Activated naive CD4-positive, alpha-beta T cell treated with anti-CD3 and anti-CD28 coated beads for 36 hours (primary cell): ENCODE results near the gene HAPLN2. TPM values are rescaled to one million over a fixed set of nuclear protein-coding genes. Genes with fewer than 3 reads are reported as not detected.
A peak's percentile ranks its signal among the peaks of the same experiment; 100 is the strongest.

ENCODE experiments used
- CTCF ChIA-PET: fragments of 350-600 bp; sonication (Branson Sonifier 250); formaldehyde crosslinking; loops from one replicate; lab custom pipeline; 2021; ENCODE audit warnings: antibody characterized with exemption; lab: Charles Lee
- DNase-seq: peaks from one replicate; pipeline ENCODE4 v3.0.0-alpha.2; 2020
- H3K27ac Mint-ChIP-seq: one replicate; pipeline ENCODE4 v1.8.0; 2021; ENCODE audit warnings: mild to moderate bottlenecking, mixed read lengths
- H3K27me3 Mint-ChIP-seq: one replicate; pipeline ENCODE4 v1.8.0; 2021; ENCODE audit warnings: low read depth, mixed read lengths
- H3K36me3 Mint-ChIP-seq: one replicate; pipeline ENCODE4 v1.8.0; 2021; ENCODE audit warnings: low read depth, mixed read lengths
- H3K4me1 Mint-ChIP-seq: one replicate; pipeline ENCODE4 v1.8.0; 2021; ENCODE audit warnings: low read depth, mixed read lengths
- H3K4me3 Mint-ChIP-seq: one replicate; pipeline ENCODE4 v1.8.0; 2021; ENCODE audit warnings: mild to moderate bottlenecking, moderate library complexity, mixed read lengths
- H3K9me3 Mint-ChIP-seq: one replicate; pipeline ENCODE4 v1.8.0; 2021; ENCODE audit warnings: mixed read lengths
- intact Hi-C: fragments of 100-400 bp; cut with micrococcal nuclease; formaldehyde crosslinking; loops from one replicate; pipeline ENCODE4 v1.15.1; 2023
- total RNA-seq, 2 experiments: library from RNA; stranded (reverse); gene quantifications; one replicate each; pipeline ENCODE4 v1.2.3, GENCODE V29; 2021

HAPLN2 gene
- under 1 TPM; 0.40 to 0.55 TPM for total RNA-seq

DNA sequence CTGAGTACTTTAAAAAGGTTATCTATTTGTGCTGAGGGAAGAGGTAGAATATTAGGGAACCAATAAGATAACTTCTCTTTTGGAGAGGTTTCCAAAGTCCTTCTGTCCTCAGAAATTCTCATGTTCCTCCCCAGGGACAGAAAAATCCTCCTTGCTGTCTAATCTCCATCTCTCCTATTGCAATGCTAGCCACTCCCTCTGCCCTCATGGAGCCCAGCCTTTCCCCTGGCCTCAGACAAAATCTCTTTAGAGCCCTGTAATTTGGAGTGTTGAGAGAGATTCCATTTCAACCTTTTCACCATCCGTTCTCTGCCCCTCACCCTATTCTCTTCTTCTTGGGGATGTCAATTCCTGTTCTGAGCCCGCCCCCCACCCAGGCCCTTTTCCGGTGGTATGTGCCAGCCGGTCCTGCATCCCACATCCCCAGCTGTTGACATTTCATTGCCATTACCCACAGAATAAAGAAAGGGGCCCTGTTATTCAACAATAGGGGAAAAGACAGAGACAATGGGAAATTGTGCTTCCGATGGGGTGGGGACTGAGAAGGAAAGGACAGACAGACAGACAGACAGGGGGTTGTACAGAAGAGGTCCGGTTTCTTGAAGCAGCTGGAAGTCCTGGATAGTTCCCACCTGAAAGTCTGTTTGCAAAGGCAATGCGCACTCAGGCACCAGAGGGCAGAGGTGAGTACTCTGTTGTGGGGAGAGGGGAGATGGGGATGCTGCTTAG lies at the start of gene HAPLN2:
Gene HAPLN2, plus strand, starts transcription at position 563 of the 729 bp plus-strand sequence. CDS start 4,076 bp downstream, outside the sequence.
- Mint-ChIP-seq H3K4me1 (no peaks in the 10 kb centered on the region), H3K36me3 (no peaks in the 10 kb centered on the region), H3K27me3 (peaks cover 40% of the 10 kb centered on the region), H3K27ac (no peak within 1 kb of the TSS), H3K9me3 (no peaks in the 10 kb centered on the region), H3K4me3 (no peak within 1 kb of the TSS)
- CTCF ChIA-PET, result interaction anchor here (0.6 to 4.7 kb wide), 6 partner anchors 40 to 1259 kb away, joined by 3 to 21 read pairs (median 7); partner anchors contain the start of gene CRABP2
- peak; percentile 45 for DNase-seq
- intact Hi-C loops, result no loop called here

DNA sequence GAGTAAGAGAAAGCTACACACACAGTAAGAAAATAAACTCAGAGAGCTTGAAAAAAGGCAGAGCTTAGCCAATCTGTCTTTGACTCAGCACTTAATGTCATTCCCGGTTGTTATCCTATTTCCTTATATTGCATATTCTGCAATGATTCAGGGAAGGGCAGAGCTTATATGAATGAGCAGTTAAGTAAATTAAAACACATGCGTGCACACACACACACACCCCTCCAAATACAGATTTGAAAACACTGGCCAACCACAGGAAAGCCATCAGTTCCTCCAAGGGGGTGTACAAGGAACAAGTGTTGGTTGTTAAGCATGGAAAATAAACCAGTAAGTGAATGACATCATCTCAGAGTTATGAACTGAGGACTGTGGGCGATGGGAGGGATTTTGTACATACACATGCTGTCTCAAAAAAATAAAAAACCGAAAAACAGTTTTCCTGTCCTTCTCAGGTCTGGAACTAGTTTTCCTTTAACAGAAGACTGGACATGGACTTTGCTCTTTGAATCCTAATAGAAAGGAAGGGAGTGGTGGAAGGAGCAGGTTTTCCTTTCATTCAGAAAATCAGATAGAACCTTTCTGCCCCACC lies 47.9 kb upstream of the HAPLN2 start:
- H3K27me3 Mint-ChIP-seq, result peaks cover 30% of the 10 kb centered on the region
- H3K4me3 Mint-ChIP-seq, result peak overlapping the region; percentile 93
- peaks cover 18% of the 10 kb centered on the region for H3K4me1 Mint-ChIP-seq
- no peak overlapping the region for H3K27ac Mint-ChIP-seq
- no peaks in the 10 kb centered on the region for H3K9me3 Mint-ChIP-seq
- CTCF ChIA-PET, result interaction anchor here (0.6 to 2.1 kb wide), 13 partner anchors 10 to 187 kb away, joined by 3 to 11 read pairs (median 3); no protein-coding TSS in a partner anchor
- DNase-seq, result no peak
- intact Hi-C loops, result loop anchor here (2.0 to 5.0 kb wide), 2 partner anchors 49 to 91 kb away; no protein-coding TSS in a partner anchor
- peaks cover 2% of the 10 kb centered on the region for H3K36me3 Mint-ChIP-seq

DNA sequence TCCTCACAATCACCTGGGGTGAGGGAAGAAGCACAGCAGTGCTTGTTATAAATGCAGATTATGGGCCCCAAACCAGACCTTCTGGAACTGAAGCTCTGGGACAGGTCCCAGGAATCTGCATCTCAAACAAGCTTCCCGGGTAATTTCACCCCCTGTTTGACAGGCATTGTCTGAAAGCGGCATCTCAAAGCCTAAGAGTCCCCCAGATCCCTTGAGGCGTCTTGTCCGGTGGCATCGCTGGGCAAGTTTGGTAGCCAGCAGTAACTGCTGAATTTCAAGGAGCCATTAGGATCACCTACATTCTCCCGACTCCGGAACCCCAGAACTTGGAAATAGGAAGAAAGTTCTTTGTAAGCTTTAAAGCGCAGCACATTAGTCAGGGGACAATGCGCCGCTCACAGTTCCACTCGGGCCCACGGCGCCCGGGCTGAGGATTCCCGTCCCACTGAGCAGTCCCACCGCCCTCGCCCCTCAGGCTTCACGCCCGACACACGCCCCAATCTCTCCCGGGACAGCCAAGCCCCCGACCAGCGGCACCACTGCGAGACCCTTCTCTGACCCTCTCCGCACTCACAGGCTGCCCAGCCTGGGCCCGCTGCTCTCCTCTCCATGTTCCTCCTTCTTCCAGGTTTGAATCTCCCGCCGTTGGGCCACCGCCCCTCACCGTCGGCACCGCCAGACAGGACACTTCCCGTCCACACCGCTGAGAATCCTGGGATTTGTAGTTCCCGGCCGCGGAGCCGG lies 47.1 kb upstream of the HAPLN2 start, which contains the start of gene IQGAP3:
Gene IQGAP3, minus strand, starts transcription at position 647 of the 744 bp plus-strand sequence. Its CDS starts 36 bp downstream, at position 611.
- intact Hi-C loops, result loop anchor here (1.0 to 5.0 kb wide), 3 partner anchors 50 to 91 kb away; no protein-coding TSS in a partner anchor
- Mint-ChIP-seq H3K4me1 (peaks cover 18% of the 10 kb centered on the region), H3K36me3 (peaks cover 2% of the 10 kb centered on the region), H3K4me3 (peak within 1 kb of the TSS; percentile 93), H3K27ac (peak within 1 kb of the TSS; percentile 6), H3K9me3 (no peaks in the 10 kb centered on the region), H3K27me3 (peaks cover 30% of the 10 kb centered on the region)
- peak; percentile 79 for DNase-seq
- CTCF ChIA-PET, result interaction anchor here (0.7 to 2.1 kb wide), 9 partner anchors 10 to 188 kb away, joined by 3 to 11 read pairs (median 4); no protein-coding TSS in a partner anchor

DNA sequence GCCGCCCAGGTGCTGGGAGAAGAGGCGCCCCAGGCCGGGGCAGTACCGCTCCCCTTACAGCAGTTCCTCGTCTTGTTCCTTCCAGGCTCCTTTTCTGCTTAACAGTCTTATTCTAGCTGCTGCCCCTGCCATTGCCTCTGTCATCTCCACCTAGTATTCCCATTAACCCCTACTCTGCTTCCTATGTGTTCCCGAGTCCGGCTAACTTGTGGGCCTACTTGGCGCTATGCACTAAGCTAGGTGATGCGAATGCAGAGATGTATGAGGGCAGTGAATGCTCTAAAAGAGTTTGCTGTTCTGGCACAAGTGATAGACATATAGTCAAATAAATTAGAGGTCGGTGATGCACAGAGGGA lies 46.6 kb upstream of the HAPLN2 start:
- Mint-ChIP-seq H3K9me3 (no peaks in the 10 kb centered on the region), H3K36me3 (peaks cover 2% of the 10 kb centered on the region), H3K4me1 (peaks cover 18% of the 10 kb centered on the region), H3K27ac (peak overlapping the region; percentile 6), H3K4me3 (peak overlapping the region; percentile 93), H3K27me3 (peaks cover 30% of the 10 kb centered on the region)
- intact Hi-C loops, result loop anchor here (1.0 to 5.0 kb wide), 2 partner anchors 50 to 84 kb away; no protein-coding TSS in a partner anchor
- DNase-seq, result no peak
- CTCF ChIA-PET, result interaction anchor here (0.6 to 1.9 kb wide), 2 partner anchors 32 to 87 kb away, joined by 3 to 4 read pairs; no protein-coding TSS in a partner anchor

DNA sequence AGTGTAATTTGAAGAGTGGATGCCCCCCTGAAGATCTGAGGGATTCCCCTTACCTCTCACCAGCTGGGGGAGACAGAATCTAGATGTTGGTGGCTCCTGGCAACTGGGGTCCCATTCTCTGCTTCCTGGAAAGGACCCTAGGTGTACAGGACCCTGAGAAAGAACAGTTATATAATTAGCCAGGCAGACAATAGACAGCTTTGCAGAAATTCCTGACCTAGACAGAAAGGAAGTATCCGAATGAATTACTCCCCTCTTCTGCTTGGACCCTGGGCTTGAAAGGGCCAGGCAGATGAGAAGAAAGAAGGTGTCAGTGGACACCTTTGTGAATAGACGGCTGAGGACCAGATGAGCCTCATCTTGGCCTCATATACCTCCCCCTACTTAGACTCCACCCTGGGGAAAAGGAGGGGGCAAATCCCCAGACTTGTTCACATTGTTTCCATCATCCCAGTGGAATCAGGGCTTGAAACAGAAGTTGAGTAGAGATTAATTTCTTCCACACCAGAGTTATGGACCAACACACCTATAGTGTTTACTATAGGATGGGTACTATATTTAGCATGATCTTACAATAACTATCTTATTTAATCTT lies 45.1 kb upstream of the HAPLN2 start:
- intact Hi-C loops, result loop anchor here (5.0 kb wide), 1 partner anchor 52 kb away; no protein-coding TSS in a partner anchor
- DNase-seq, result no peak
- H3K9me3 Mint-ChIP-seq, result no peaks in the 10 kb centered on the region
- H3K4me3 Mint-ChIP-seq, result no peak overlapping the region
- H3K36me3 Mint-ChIP-seq, result peaks cover 2% of the 10 kb centered on the region
- CTCF ChIA-PET, result no interaction called here
- peaks cover 30% of the 10 kb centered on the region for H3K27me3 Mint-ChIP-seq
- H3K4me1 Mint-ChIP-seq, result peaks cover 18% of the 10 kb centered on the region
- no peak overlapping the region for H3K27ac Mint-ChIP-seq

DNA sequence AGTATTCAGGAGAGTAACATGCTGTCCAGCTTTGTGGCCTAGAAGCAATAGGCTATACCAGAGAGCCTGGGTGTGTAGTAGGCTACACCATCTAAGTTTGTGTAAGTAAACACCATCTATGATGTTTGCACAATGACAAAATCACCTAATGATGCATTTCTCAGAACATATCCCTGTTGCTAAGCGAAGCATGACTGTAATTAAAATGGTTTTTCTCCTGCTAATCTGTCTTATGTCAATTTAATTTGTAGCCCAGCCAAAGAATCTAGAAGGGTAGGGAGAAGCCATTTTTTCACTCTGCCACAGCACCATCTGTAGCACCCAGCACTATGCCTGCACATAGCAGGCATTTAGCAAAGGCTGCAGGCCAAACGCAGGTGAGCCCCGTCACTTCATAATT lies 41.7 kb upstream of the HAPLN2 start:
- intact Hi-C loops, result no loop called here
- no peaks in the 10 kb centered on the region for H3K36me3 Mint-ChIP-seq
- peaks cover 8% of the 10 kb centered on the region for H3K27me3 Mint-ChIP-seq
- DNase-seq, result no peak
- no peak overlapping the region for H3K27ac Mint-ChIP-seq
- H3K9me3 Mint-ChIP-seq, result no peaks in the 10 kb centered on the region
- CTCF ChIA-PET, result interaction anchor here (0.5 kb wide), 1 partner anchor 24 kb away, joined by 4 read pairs; the partner anchor contains the start of gene GPATCH4
- peaks cover 11% of the 10 kb centered on the region for H3K4me1 Mint-ChIP-seq
- no peak overlapping the region for H3K4me3 Mint-ChIP-seq

DNA sequence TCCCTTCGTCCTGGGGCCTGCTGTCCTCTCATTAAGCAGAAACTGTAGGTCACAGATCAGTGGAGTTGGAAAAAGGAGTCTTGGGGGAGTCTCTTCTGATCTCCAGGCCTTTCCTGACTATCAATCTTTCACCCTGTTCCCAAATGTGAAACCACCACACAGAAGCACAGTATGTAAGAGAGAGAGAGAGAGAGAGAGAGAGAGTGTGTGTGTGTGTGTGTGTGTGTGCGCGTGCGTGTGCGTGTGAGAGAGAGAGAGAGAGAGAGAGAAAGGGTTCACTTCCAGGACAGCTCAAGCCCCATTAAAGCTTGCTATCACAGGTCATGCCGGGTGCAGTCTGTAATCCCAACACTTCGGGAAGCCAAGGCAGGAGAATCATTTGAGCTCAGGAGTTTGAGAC lies 41.2 kb upstream of the HAPLN2 start:
- intact Hi-C loops, result no loop called here
- Mint-ChIP-seq H3K27me3 (peaks cover 3% of the 10 kb centered on the region), H3K4me1 (peaks cover 14% of the 10 kb centered on the region), H3K36me3 (no peaks in the 10 kb centered on the region), H3K4me3 (no peak overlapping the region), H3K9me3 (no peaks in the 10 kb centered on the region), H3K27ac (no peak overlapping the region)
- no peak for DNase-seq
- CTCF ChIA-PET, result interaction anchor here (0.7 to 1.1 kb wide), 2 partner anchors 11 to 98 kb away, joined by 3 to 5 read pairs; no protein-coding TSS in a partner anchor

DNA sequence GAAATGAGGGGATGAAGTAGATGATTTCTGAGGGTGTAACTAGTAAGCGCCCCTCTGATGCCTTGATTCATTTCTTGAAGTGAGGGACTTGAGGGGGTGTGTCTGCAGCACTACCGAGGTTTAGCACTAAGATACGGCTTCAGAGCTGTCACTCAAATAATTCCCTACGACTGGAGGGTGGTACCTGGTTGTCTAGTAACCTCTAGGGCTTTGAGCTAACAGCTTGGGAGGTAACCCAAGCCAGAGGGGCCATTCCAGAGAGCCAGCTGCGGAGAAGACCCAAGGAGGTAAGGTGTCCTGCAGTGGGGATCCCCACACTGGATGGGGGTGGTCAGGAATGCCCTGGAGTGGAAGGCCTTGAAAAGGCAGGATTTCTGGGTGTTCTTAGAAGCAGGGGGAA lies 39.7 kb upstream of the HAPLN2 start, which contains the start of gene TTC24:
Gene TTC24, plus strand, starts transcription at position 252 of the 400 bp plus-strand sequence. CDS start 1,642 bp downstream, outside the sequence.
- intact Hi-C loops, result no loop called here
- no peaks in the 10 kb centered on the region for H3K36me3 Mint-ChIP-seq
- H3K9me3 Mint-ChIP-seq, result no peaks in the 10 kb centered on the region
- CTCF ChIA-PET, result interaction anchor here (0.8 to 3.5 kb wide), 7 partner anchors 23 to 193 kb away, joined by 3 to 24 read pairs (median 4); no protein-coding TSS in a partner anchor
- H3K27ac Mint-ChIP-seq, result no peak within 1 kb of the TSS
- no peak for DNase-seq
- no peak within 1 kb of the TSS for H3K4me3 Mint-ChIP-seq
- no peaks in the 10 kb centered on the region for H3K27me3 Mint-ChIP-seq
- H3K4me1 Mint-ChIP-seq, result peaks cover 26% of the 10 kb centered on the region

DNA sequence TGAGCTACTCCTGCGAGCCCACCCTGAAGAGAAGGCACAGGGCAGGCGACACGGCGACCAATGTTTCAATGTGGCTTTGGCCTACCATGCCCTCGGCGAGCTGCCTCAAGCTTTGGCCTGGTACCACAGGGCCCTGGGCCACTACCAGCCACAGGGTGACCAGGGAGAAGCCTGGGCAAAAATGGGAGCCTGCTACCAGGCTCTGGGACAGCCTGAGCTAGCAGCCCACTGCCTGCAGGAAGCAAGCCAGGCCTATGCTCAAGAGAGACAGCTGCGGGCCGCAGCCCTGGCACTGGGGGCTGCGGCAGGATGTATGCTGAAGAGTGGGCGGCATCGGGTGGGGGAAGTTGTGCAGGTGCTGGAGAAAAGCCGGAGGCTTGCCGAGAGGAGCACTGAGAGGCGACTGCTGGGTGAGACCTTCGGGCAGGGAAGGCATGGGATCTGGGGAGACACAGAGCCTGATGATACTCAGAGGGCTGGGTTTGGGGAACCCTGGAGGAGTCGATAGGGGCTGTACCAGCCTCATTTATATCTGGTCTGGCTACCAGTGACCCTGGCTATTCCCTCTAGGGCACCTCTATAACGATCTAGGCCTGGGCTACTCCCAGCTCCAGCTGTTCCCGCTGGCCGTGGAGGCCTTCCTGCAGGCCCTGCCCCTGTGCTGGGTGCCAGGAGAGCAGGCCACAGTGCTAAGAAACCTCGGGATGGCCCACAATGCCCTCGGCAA lies 37.4 kb upstream of the HAPLN2 start:
- intact Hi-C loops, result loop anchor here (1.0 kb wide), 1 partner anchor 9 kb away; the partner anchor contains the start of gene NAXE
- Mint-ChIP-seq H3K9me3 (no peaks in the 10 kb centered on the region), H3K27me3 (no peaks in the 10 kb centered on the region), H3K4me3 (peak overlapping the region; percentile 73), H3K36me3 (peaks cover 1% of the 10 kb centered on the region), H3K27ac (peak overlapping the region; percentile 87), H3K4me1 (peaks cover 27% of the 10 kb centered on the region)
- DNase-seq, result peak; percentile 51
- CTCF ChIA-PET, result interaction anchor here (0.7 to 3.5 kb wide), 15 partner anchors 9 to 196 kb away, joined by 3 to 24 read pairs (median 4); partner anchors contain the start of gene NAXE

DNA sequence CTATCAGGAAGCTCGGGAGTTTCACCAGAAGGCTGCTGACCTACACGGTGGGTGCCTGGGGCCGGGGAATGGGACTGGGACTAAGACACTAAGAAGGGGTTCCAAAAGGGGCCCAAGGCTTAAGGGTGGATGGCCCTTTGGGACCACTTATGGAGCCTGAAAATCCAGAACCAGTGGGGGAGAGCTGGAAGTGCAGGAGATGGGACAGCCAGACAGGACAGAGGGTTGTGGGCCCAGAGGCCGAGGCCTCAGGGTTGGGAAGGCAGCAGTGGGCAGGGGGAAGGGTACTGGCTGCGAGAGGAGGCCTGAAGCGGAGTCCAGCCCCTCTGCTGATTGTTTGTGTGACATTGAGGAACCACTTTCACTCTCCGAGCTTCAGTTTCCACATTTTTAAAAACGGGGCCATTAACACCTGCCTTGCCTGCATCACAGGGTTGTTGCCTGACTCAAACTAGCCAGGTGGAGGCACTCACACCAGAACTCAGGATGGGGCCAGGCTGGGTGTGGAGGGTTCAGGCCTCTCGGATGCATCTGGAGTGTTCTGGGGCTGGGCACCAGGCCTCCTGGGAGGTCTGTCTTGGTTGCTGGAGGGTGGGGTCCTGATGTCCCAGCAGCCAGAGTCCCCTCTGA lies 36.7 kb upstream of the HAPLN2 start:
- CTCF ChIA-PET, result interaction anchor here (0.6 to 3.5 kb wide), 13 partner anchors 9 to 112 kb away, joined by 3 to 24 read pairs (median 4); partner anchors contain the start of gene NAXE
- H3K36me3 Mint-ChIP-seq, result peaks cover 1% of the 10 kb centered on the region
- intact Hi-C loops, result loop anchor here (1.0 kb wide), 1 partner anchor 9 kb away; the partner anchor contains the start of gene NAXE
- peak overlapping the region; percentile 73 for H3K4me3 Mint-ChIP-seq
- H3K9me3 Mint-ChIP-seq, result no peaks in the 10 kb centered on the region
- DNase-seq, result peak; percentile 67
- peaks cover 27% of the 10 kb centered on the region for H3K4me1 Mint-ChIP-seq
- no peaks in the 10 kb centered on the region for H3K27me3 Mint-ChIP-seq
- peak overlapping the region; percentile 87 for H3K27ac Mint-ChIP-seq
